HepG2 (cell line): Measurements from ENCODE around the gene ITGB5. TPM values are rescaled to one million over a fixed set of nuclear protein-coding genes. Genes with fewer than 3 reads are reported as not detected.

Experiments used
- ARNT ChIP-seq: fragments of 450-650 bp; IDR thresholded peaks from 2 replicates; pipeline ENCODE4 v1.6.1; 2017
- FIP1L1 ChIP-seq: fragments of 200-400 bp; formaldehyde crosslinking; IDR thresholded peaks from 2 replicates; pipeline ENCODE4 v1.6.1; 2018; ENCODE audit warnings: low read depth, mild to moderate bottlenecking, low read length, moderate library complexity, borderline replicate concordance; ENCODE audit not compliant: insufficient read depth
- GABPA ChIP-seq, 2 experiments: IDR thresholded peaks; 2 replicates each; pipeline ENCODE4 v1.6.1; 2011 to 2016; ENCODE audit warnings: low read depth in 2 of 2, low read length in 1 of 2, missing biosample characterization in 1 of 2, missing genetic modification characterization in 1 of 2
- SYNCRIP ChIP-seq: fragments of 200-400 bp; formaldehyde crosslinking; IDR thresholded peaks from 2 replicates; pipeline ENCODE4 v1.6.1; 2018; ENCODE audit warnings: mild to moderate bottlenecking, low read depth, low read length; ENCODE audit not compliant: insufficient read depth
- TOPORS ChIP-seq: sonication (generic); formaldehyde crosslinking; IDR thresholded peaks from 2 replicates; pipeline ENCODE4 v1.8.0; 2023; ENCODE audit warnings: mild to moderate bottlenecking, missing genetic modification reagents
- ZNF225 ChIP-seq: sonication (generic); formaldehyde crosslinking; IDR thresholded peaks from 2 replicates; pipeline ENCODE4 v1.4.0; 2020; ENCODE audit warnings: mild to moderate bottlenecking, missing genetic modification reagents
- ZNF331 ChIP-seq: sonication (generic); formaldehyde crosslinking; IDR thresholded peaks from 2 replicates; pipeline ENCODE4 v1.4.0; 2020; ENCODE audit warnings: missing genetic modification reagents
- ZNF557 ChIP-seq: sonication (generic); formaldehyde crosslinking; IDR thresholded peaks from 2 replicates; pipeline ENCODE4 v1.4.0; 2020; ENCODE audit warnings: missing genetic modification reagents
- polyA plus RNA-seq, 8 experiments: library from polyadenylated mRNA; depleted of rRNA in 3 of 8; stranded (reverse) in 7 of 8; unstranded in 1 of 8; fragments of >200 nt; fragmentation: Illumina TruSeq in 4 of 8; extraction: Trizol in 4 of 8; gene quantifications; 2 replicates each; pipeline versions ENCODE4 v1.2.1 to v1.2.3, GENCODE V29; 2011 to 2016; ENCODE audit warnings: low read depth in 4 of 8, missing spikeins in 1 of 8, mixed read lengths in 1 of 8; ENCODE audit not compliant: insufficient read depth in 1 of 8
- total RNA-seq, 5 experiments: library from RNA; depleted of rRNA; stranded (reverse); fragments of >200 nt; fragmentation: Illumina TruSeq; extraction: Trizol; gene quantifications; 2 replicates each; pipeline ENCODE4 v1.2.3, GENCODE V29; 2016; ENCODE audit warnings: low read depth in 1 of 5
- TF ChIP-seq, protein P1 (sequence below): IDR thresholded peaks from 2 replicates; pipeline ENCODE4 v1.4.0; 2020; ENCODE audit warnings: mild to moderate bottlenecking, missing genetic modification reagents
- TF ChIP-seq, protein P2 (sequence below): sonication (generic); formaldehyde crosslinking; IDR thresholded peaks from 2 replicates; pipeline ENCODE4 v1.4.0; 2020; ENCODE audit warnings: missing genetic modification reagents
- TF ChIP-seq, protein P3 (sequence below): sonication (generic); formaldehyde crosslinking; IDR thresholded peaks from 2 replicates; pipeline ENCODE4 v1.8.1; 2022; ENCODE audit warnings: mild to moderate bottlenecking, missing genetic modification reagents
- TF ChIP-seq, protein P4 (sequence below): sonication (generic); formaldehyde crosslinking; IDR thresholded peaks from 2 replicates; pipeline ENCODE4 v1.8.1; 2023; ENCODE audit warnings: missing genetic modification reagents, mild to moderate bottlenecking, borderline replicate concordance
- TF ChIP-seq, protein P5 (sequence below): fragments of 450-650 bp; IDR thresholded peaks from 2 replicates; pipeline ENCODE4 v1.6.1; 2016
- TF ChIP-seq, protein P6 (sequence below): sonication (generic); formaldehyde crosslinking; conservative IDR thresholded peaks from 2 replicates; pipeline ENCODE4 v1.8.0; 2022; ENCODE audit warnings: missing genetic modification reagents
- TF ChIP-seq, protein P7 (sequence below): sonication (generic); formaldehyde crosslinking; IDR thresholded peaks from 2 replicates; pipeline ENCODE4 v1.5.0; 2020; ENCODE audit warnings: missing genetic modification reagents

ITGB5 gene
- total and polyA plus RNA-seq, 2 of the 13 experiments (the other 11 are each of a cell fraction or from before 2014, with no cell fraction given), result 74.1 to 343 TPM

DNA sequence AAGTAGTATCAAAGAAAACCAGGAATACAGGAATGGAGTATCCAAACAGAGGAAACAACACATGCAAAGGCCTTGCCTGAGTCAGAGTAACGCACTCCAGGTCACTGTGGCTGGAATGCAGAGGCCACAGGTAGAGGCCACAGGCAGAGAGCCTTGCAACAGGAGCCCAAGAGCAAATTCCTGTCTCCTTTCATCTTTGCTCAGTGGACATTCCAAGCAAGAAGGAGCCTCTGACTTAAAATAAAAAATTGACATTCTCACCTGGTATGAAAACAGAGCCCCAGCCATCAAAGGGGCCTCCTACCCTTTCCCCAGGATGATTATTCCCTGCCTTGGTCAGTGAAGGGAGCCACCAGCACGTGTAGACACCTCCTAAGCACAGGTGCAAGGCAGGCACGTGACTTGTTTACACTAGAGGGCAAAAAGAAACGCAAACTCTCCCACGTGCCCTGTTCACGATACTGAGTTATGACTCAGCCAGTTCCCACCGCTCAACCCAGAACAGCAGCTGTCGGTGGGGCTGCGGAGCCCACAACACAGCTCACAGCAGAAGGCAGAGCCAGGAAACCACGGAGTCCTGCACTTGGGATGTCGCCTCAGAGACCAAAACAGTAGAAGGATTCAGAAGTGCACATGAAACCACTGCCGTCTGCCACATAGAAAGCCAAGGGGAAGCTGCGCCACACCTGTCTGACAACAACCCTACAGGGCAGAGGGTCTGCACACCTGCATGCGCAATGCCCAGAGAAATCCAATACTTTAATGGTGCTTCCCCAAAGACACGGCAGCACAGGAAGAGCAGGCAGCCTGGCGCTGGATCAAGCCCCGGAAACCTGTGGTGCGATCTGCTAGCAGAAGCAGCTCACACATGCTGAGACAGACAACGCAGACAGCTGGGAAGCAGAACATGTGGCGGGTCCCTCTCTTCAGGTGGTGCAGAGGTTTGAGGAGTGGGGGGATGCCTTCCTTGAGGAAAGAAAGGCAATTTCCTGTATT lies 52.1 kb downstream of the ITGB5 start (continued):
- TF ChIP-seq, protein P1, sequence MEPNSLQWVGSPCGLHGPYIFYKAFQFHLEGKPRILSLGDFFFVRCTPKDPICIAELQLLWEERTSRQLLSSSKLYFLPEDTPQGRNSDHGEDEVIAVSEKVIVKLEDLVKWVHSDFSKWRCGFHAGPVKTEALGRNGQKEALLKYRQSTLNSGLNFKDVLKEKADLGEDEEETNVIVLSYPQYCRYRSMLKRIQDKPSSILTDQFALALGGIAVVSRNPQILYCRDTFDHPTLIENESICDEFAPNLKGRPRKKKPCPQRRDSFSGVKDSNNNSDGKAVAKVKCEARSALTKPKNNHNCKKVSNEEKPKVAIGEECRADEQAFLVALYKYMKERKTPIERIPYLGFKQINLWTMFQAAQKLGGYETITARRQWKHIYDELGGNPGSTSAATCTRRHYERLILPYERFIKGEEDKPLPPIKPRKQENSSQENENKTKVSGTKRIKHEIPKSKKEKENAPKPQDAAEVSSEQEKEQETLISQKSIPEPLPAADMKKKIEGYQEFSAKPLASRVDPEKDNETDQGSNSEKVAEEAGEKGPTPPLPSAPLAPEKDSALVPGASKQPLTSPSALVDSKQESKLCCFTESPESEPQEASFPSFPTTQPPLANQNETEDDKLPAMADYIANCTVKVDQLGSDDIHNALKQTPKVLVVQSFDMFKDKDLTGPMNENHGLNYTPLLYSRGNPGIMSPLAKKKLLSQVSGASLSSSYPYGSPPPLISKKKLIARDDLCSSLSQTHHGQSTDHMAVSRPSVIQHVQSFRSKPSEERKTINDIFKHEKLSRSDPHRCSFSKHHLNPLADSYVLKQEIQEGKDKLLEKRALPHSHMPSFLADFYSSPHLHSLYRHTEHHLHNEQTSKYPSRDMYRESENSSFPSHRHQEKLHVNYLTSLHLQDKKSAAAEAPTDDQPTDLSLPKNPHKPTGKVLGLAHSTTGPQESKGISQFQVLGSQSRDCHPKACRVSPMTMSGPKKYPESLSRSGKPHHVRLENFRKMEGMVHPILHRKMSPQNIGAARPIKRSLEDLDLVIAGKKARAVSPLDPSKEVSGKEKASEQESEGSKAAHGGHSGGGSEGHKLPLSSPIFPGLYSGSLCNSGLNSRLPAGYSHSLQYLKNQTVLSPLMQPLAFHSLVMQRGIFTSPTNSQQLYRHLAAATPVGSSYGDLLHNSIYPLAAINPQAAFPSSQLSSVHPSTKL (CRISPR knock-in tag), result peak; percentile 95
- TF ChIP-seq, protein P2, sequence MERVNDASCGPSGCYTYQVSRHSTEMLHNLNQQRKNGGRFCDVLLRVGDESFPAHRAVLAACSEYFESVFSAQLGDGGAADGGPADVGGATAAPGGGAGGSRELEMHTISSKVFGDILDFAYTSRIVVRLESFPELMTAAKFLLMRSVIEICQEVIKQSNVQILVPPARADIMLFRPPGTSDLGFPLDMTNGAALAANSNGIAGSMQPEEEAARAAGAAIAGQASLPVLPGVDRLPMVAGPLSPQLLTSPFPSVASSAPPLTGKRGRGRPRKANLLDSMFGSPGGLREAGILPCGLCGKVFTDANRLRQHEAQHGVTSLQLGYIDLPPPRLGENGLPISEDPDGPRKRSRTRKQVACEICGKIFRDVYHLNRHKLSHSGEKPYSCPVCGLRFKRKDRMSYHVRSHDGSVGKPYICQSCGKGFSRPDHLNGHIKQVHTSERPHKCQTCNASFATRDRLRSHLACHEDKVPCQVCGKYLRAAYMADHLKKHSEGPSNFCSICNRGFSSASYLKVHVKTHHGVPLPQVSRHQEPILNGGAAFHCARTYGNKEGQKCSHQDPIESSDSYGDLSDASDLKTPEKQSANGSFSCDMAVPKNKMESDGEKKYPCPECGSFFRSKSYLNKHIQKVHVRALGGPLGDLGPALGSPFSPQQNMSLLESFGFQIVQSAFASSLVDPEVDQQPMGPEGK (CRISPR knock-in tag), result peak; percentile 78
- TF ChIP-seq FIP1L1 (no peak), ARNT (no peak), GABPA (IDR thresholded peaks at IDR 0.05; ENCODE audit: low read depth, low read length) (no peak), GABPA (CRISPR knock-in tag; IDR thresholded peaks at IDR 0.05; ENCODE audit: low read depth) (peak; percentile 46), TOPORS (CRISPR knock-in tag) (peak; percentile 64; the same call in 1 of the 2 replicates), ZNF331 (CRISPR knock-in tag) (peak; percentile 73; the same call in 1 of the 2 replicates), ZNF557 (no peak), ZNF225 (CRISPR knock-in tag) (no peak; the same call in 1 of the 2 replicates), SYNCRIP (no peak)
- TF ChIP-seq, protein P3, sequence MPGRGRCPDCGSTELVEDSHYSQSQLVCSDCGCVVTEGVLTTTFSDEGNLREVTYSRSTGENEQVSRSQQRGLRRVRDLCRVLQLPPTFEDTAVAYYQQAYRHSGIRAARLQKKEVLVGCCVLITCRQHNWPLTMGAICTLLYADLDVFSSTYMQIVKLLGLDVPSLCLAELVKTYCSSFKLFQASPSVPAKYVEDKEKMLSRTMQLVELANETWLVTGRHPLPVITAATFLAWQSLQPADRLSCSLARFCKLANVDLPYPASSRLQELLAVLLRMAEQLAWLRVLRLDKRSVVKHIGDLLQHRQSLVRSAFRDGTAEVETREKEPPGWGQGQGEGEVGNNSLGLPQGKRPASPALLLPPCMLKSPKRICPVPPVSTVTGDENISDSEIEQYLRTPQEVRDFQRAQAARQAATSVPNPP (CRISPR knock-in tag), result no peak
- TF ChIP-seq, protein P4, sequence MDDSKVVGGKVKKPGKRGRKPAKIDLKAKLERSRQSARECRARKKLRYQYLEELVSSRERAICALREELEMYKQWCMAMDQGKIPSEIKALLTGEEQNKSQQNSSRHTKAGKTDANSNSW (CRISPR knock-in tag), result no peak
- TF ChIP-seq, protein P5, sequence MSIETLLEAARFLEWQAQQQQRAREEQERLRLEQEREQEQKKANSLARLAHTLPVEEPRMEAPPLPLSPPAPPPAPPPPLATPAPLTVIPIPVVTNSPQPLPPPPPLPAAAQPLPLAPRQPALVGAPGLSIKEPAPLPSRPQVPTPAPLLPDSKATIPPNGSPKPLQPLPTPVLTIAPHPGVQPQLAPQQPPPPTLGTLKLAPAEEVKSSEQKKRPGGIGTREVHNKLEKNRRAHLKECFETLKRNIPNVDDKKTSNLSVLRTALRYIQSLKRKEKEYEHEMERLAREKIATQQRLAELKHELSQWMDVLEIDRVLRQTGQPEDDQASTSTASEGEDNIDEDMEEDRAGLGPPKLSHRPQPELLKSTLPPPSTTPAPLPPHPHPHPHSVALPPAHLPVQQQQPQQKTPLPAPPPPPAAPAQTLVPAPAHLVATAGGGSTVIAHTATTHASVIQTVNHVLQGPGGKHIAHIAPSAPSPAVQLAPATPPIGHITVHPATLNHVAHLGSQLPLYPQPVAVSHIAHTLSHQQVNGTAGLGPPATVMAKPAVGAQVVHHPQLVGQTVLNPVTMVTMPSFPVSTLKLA, result peak; percentile 96
- TF ChIP-seq, protein P6, sequence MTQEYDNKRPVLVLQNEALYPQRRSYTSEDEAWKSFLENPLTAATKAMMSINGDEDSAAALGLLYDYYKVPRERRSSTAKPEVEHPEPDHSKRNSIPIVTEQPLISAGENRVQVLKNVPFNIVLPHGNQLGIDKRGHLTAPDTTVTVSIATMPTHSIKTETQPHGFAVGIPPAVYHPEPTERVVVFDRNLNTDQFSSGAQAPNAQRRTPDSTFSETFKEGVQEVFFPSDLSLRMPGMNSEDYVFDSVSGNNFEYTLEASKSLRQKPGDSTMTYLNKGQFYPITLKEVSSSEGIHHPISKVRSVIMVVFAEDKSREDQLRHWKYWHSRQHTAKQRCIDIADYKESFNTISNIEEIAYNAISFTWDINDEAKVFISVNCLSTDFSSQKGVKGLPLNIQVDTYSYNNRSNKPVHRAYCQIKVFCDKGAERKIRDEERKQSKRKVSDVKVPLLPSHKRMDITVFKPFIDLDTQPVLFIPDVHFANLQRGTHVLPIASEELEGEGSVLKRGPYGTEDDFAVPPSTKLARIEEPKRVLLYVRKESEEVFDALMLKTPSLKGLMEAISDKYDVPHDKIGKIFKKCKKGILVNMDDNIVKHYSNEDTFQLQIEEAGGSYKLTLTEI (CRISPR knock-in tag), result no peak
- TF ChIP-seq, protein P7, sequence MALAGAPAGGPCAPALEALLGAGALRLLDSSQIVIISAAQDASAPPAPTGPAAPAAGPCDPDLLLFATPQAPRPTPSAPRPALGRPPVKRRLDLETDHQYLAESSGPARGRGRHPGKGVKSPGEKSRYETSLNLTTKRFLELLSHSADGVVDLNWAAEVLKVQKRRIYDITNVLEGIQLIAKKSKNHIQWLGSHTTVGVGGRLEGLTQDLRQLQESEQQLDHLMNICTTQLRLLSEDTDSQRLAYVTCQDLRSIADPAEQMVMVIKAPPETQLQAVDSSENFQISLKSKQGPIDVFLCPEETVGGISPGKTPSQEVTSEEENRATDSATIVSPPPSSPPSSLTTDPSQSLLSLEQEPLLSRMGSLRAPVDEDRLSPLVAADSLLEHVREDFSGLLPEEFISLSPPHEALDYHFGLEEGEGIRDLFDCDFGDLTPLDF (CRISPR knock-in tag), result peak; percentile 57; the same call in 1 of the 2 replicates
